Measurements from ENCODE around the gene AMH. TPM values are rescaled to one million over a fixed set of nuclear protein-coding genes. Genes with fewer than 3 reads are reported as not detected.

AMH gene
- total RNA-seq, 3 donors from 2014 or later: 2.7 to 5.1 (median 3.8) TPM

DNA sequence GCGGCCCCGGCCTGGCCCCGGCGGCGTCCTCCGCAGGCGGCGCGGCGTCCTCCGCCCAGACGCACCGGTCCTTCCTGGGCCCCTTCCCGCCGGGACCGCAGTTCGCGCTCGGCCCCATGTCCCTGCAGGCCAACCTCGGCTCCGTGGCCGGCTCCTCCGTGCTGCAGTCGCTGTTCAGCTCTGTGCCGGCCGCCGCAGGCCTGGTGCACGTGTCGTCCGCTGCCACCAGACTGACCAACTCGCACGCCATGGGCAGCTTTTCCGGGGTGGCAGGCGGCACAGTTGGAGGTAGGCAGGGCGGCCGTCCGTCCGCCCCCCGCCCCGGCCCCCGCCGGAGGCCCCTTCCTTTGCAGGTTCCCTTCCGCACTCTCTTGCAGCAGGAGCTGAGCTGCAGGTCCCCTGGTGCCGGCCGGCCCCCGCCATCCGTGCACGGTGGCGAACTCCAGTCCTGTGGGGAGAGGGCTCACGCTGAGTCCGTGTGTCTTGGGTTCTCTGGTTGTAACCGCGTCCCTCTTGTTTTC, 22.2 kb upstream of the AMH start:
- ATAC-seq (no peak), DNase-seq (no peak)
- TF ChIP-seq CTCF (IDR thresholded peaks at IDR 0.05): no peak
- no peaks in the 10 kb centered on the region for H3K9me3 ChIP-seq
- no peaks in the 10 kb centered on the region for H3K4me1 ChIP-seq (ENCODE audit: low read depth)
- H3K4me3 ChIP-seq: no peak overlapping the region
- intact Hi-C loops (cut with DNase I, micrococcal nuclease): no loop called here
- H3K36me3 ChIP-seq (ENCODE audit: low read depth): peaks cover 6% of the 10 kb centered on the region

DNA sequence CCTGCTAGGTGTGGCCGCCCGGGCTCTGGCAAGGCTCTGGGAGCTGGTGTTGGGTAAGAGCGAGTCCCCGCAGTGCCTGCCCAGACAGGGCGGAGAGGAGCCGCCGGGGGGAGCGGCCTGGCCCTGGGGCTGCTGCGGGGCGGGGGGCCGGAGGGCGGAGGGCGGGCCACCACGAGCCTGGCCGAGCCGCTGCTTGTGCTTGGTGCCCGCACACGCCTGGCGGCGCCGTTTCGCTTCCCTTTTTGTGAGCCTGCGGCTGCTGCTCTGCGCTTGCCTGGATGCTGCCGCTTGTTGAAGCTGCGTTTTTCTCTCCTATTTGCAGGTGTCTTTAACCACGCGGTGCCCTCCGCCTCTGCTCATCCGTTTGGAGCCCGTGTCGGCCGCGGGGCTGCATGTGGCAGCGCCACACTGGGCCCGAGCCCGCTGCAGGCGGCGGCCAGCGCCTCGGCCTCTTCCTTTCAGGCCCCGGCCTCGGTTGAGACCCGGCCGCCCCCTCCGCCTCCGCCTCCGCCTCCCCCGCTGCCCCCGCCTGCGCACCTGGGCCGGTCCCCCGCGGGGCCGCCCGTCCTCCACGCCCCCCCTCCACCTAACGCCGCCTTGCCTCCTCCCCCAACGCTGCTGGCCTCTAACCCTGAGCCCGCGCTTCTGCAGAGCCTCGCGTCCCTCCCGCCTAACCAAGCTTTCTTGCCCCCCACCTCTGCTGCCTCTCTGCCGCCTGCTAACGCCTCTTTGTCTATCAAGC, 21.5 kb upstream of the AMH start:
- ATAC-seq (peak; percentile 6), DNase-seq (no peak)
- Histone ChIP-seq H3K4me1 (ENCODE audit: low read depth) (no peaks in the 10 kb centered on the region), H3K9me3 (no peaks in the 10 kb centered on the region), H3K36me3 (ENCODE audit: low read depth) (peaks cover 7% of the 10 kb centered on the region), H3K4me3 (no peak overlapping the region)
- no peak for TF ChIP-seq CTCF (IDR thresholded peaks at IDR 0.05)
- intact Hi-C loops (cut with DNase I, micrococcal nuclease): no loop called here

GRCh38 chr19:2228157-2229030, 20.7 kb upstream of the AMH start:
- no peak for TF ChIP-seq CTCF (IDR thresholded peaks at IDR 0.05)
- H3K4me3 ChIP-seq: no peak overlapping the region
- peaks cover 8% of the 10 kb centered on the region for H3K36me3 ChIP-seq (ENCODE audit: low read depth)
- no peak for DNase-seq
- no peak for ATAC-seq
- H3K9me3 ChIP-seq: no peaks in the 10 kb centered on the region
- no peaks in the 10 kb centered on the region for H3K4me1 ChIP-seq (ENCODE audit: low read depth)
- intact Hi-C loops (cut with DNase I, micrococcal nuclease): no loop called here

- DNase-seq (no peak), ATAC-seq (peak; percentile 1)
- peaks cover 8% of the 10 kb centered on the region for H3K36me3 ChIP-seq (ENCODE audit: low read depth)
- no peak overlapping the region for H3K4me3 ChIP-seq
- H3K9me3 ChIP-seq: no peaks in the 10 kb centered on the region
- H3K4me1 ChIP-seq (ENCODE audit: low read depth): peaks cover 4% of the 10 kb centered on the region
- intact Hi-C loops (cut with DNase I, micrococcal nuclease): loop anchor here in 1 of 2 donors (10.0 kb wide), 1 partner anchor 95 kb away; the partner anchor contains the start of genes LSM7 and SPPL2B
- no peak for TF ChIP-seq CTCF (IDR thresholded peaks at IDR 0.05)
These were observed 19.8 kb upstream of the AMH start for GRCh38 chr19:2229103-2230032.

- DNase-seq (no peak), ATAC-seq (no peak)
- intact Hi-C loops (cut with DNase I, micrococcal nuclease): loop anchor here in 1 of 2 donors (10.0 kb wide), 1 partner anchor 95 kb away; the partner anchor contains the start of genes LSM7 and SPPL2B
- no peak for TF ChIP-seq CTCF (IDR thresholded peaks at IDR 0.05)
- H3K4me1 ChIP-seq (ENCODE audit: low read depth): peaks cover 11% of the 10 kb centered on the region
- peaks cover 8% of the 10 kb centered on the region for H3K36me3 ChIP-seq (ENCODE audit: low read depth)
- no peaks in the 10 kb centered on the region for H3K9me3 ChIP-seq
- H3K4me3 ChIP-seq: no peak overlapping the region
These were observed 19.0 kb upstream of the AMH start for GRCh38 chr19:2230033-2230531.
